ENCODE measurements around the gene TPPP2.
"Not testable (repeated sequence)": the region's sequence is repeated elsewhere in the genome, so short reads cannot be mapped to it uniquely, and the experiment has no call there.

TPPP2 gene

GRCh38 chr14:21037156-21037555 is 7.1 kb downstream of the TPPP2 start:
- DNase-seq (ENCODE audit: low read depth in 2 of 2): no peak

GRCh38 chr14:21038441-21039422 is 8.7 kb downstream of the TPPP2 start:
- no peak for DNase-seq (ENCODE audit: low read depth in 2 of 2)

DNA sequence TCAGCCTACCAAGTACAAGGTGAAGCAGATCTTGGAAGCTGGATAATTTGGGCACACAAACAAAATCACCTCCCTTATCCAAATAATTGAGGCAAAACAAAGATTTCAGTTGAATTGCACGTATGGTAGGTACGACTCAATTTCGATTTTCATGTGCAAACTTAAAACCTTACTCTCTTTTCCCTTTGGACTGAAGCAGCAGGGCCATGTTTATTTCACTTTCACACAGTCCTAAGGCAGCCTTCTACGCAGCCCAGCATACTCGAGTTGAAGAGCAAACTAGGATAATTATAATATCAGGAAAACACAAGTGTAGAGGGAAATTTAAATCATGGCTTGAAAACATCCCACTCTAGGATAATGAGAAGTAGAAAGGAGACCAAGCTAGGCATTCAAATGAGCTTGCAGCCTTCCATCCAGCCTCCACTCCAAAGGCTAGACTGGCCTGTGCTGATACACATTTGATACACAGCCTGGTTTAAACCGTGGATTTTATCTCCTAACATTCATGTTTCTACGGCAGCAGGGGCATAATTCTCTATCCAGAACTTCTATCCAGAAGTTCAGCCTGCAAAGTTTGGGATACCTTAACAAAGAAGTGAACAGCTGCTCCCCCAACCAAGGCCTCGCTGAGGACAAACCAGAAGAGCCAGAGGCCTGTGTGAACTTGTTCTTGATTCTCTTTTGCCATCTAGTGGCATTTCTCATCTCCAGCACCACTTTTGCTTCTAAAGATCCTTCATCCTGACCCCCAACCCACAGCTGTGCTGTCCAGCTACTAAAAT is 9.8 kb downstream of the TPPP2 start:
- DNase-seq (ENCODE audit: low read depth in 2 of 2): no peak

DNA sequence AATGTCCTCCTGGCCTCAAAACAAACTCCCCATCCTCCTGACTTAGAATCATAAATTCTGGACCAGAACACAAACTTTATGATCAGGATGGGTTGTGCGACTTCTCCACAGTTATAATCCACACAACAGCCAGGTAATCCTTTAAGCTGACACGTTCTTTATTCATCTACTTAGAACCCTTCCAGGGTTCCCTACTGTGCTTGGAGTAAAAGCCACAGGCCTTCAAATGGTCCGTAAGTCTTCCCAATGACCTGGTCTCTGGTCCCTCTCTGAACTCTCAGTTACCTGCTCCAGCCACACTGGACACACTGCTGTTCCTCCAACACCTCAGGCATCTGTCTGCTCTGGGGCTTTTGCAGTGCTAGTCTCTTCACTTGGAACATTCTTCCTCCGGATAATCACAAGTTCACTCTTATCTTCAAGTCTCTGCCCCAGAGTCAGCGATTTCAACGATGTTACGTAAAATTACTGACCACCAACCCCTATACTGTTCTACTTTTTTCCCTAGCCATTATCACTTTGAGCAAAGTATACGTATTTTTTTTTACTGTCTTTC is 10.4 kb downstream of the TPPP2 start:
- DNase-seq (ENCODE audit: low read depth in 2 of 2): no peak

GRCh38 chr14:21040941-21041340 is 10.9 kb downstream of the TPPP2 start:
- DNase-seq (ENCODE audit: low read depth in 2 of 2): not testable (repeated sequence)

DNA sequence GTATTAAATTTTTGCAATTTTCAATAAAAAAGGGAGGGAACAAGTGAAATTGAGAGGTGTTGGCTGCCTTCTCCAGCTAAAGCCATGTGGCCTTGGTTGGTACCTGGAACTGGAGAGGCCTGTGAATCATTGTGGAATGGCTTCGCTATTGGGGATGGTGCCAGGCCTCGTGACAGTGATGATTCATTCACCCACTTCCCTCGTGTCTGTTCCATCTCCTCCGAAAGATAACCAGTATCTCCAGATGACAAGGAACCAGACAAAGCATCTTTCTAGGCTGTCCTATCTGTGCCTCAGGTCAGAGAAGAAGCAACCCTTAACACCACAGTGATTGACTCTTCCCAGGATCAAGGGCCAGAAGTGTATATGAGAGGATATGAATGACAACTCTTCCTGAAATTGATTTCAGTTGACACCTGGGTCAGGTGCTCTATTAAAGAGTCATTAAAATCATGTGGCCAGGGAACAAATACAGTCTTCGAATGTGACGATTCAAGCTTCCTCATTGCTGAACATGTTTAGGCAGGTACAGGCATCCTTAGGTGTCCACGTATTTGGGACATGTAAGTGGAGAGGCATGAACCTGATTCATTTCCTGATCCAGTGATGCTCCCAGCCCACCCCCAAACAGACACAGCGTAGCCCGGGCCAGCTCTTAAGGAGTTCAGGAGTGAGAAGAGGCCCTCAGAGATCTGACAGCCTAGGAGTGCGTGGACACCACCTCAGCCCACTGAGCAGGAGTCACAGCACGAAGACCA is 11.8 kb downstream of the TPPP2 start, which contains the start of gene RNASE7:
Gene RNASE7 (plus strand): TSS at position 687 of the 758 bp plus-strand sequence. CDS start 631 bp downstream, outside the sequence.
- DNase-seq (ENCODE audit: low read depth in 2 of 2): no peak

- DNase-seq (ENCODE audit: low read depth in 2 of 2): no peak
These were observed 12.9 kb downstream of the TPPP2 start for GRCh38 chr14:21042918-21043317.

DNA sequence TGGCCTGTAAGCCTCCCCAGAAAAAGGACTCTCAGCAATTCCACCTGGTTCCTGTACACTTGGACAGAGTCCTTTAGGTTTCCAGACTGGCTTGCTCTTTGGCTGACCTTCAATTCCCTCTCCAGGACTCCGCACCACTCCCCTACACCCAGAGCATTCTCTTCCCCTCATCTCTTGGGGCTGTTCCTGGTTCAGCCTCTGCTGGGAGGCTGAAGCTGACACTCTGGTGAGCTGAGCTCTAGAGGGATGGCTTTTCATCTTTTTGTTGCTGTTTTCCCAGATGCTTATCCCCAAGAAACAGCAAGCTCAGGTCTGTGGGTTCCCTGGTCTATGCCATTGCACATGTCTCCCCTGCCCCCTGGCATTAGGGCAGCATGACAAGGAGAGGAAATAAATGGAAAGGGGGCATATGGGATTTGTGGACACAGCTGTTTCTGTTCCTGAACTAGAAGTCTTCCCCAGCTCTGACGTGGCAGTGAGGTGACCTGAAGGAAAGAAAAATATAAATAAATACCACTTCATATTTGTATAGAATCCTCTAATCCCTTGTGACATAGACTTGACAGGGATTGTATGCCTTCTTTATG is 13.5 kb downstream of the TPPP2 start:
- DNase-seq (ENCODE audit: low read depth in 2 of 2): no peak

DNA sequence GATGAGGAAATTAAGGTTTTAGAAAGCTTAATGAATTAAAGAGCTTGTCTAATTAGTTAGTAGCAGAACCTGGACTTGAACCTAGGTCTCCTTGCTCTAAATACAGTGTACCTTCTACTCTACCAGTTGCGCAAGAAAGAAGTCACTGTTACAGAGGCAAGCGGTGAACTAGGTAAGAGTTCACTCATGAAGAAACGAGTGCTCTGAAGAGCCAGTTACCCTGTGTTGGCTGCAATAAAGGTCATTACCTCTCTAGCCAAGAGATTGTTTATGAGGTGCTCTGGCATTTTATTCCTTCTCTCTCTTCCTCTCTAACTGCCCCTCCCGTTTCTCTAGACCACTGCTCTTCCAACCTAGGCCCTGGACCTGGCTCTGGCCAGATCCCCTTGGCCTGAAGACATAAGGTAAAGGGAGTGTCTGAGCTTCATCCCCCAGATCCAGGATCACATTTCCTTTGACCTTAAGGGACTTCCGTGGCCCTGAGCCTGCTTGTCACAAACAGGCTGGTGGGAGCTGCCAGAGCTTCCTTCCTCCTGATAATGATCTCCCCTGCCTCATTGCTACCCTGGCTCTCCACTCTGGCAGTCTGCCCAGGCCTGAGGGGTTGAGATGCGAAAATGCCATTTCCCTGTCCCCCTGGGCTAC is 14.1 kb downstream of the TPPP2 start:
- DNase-seq (ENCODE audit: low read depth in 2 of 2): no peak

DNA sequence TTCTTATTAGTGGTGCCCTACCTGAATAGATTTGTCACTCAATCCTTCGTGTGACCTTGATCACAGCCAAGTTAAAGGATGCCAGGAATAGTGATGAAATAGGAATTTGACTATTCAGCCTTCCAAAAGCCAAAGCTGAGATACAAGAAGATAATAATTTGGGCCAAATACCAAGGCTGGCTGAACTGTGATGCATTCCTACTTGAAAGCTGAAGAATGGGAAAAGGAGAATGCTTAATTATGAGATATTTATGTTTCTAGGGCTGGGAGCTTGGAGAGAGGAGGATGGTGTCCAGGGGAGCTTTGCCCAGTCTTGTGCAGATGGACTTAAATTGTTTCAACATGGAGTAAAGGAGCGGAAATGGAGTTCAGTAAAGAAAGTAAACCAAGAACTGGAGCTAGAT is 17.4 kb downstream of the TPPP2 start:
- DNase-seq (ENCODE audit: low read depth in 2 of 2): no peak

DNA sequence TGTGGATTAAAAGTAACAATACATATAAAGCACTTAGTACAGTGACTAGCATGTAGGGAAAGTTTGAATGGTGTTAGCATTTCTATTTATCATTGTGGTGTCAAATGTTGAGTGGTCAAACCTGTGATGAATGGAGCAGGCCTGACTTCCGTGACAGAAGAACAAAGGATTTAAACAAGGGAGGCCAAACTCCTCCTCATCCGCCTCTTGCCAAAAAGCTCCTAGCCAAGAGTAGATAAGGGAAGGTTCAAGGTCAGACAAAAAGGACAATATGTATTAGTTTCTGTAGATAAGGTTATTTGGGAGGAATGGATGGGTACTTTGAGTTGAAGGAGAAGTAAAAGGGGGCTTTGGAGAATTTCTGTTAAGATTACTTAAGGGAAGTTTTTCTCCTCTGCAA is 18.6 kb downstream of the TPPP2 start:
- no peak for DNase-seq (ENCODE audit: low read depth in 2 of 2)

- DNase-seq (ENCODE audit: low read depth in 2 of 2): no peak
These were observed 19.3 kb downstream of the TPPP2 start for GRCh38 chr14:21049271-21049673.

DNA sequence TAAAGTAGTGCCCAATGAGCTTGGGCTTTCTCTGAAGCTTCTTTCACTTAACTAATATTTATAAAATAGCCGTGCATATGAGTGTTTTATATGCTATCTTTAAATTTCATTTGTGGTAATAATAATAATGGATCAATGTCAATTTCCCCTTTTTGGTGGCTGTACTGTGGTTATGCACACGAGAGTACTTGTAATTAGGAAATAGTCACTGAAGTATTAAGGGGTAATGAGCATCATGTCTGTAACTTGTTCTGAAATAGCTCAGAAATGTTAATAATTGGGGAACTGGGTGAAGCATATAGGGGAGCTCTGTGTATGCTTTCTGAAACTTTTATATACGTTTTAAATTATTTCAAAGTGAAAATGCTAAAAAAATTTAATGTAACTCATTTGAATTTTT is 20.6 kb downstream of the TPPP2 start:
- DNase-seq (ENCODE audit: low read depth in 2 of 2): no peak

DNA sequence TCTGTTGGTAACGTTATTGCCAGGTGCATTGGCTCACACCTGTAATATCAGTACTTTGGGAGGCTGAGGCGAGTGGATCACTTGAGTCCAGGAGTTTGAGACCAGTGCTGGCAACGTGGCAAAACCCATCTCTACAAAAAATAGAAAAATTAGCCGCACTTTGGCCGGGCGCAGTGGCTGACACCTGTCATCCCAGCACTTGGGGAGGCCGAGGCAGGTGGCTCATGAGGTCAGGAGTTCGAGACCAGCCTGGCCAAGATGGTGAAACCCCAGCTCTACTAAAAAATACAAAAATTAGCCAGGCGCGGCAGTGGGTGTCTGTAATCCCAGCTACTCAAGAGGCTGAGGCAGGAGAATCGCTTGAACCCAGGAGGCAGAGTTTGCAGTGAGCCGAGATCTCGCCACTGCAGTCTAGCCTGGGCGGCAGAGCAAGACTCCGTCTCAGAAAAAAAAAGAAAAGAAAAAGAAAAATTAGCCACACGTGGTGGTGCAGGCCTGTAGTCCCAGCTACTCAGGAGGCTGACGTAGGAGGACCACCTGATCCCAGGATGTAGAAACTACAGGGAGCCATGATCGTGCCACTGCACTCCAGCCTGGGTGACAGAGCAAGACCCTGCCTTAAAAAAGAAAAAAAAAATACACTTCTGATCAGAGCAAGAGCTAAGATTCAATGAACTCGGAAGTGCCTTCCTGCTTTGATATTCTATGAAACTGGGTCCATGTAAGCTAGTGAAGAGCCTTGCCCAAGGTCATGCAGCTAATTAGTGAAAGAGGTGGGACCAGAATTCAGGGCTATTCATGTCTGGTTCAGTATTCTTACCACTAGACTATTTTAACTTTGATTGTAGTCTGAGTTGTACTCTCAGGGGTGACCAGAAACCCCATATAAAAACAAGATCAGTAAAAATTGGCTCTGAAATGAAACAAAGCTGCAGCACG is 23.4 kb downstream of the TPPP2 start:
- DNase-seq (ENCODE audit: low read depth in 2 of 2): no peak

GRCh38 chr14:21054123-21054767 is 24.2 kb downstream of the TPPP2 start:
- no peak for DNase-seq (ENCODE audit: low read depth in 2 of 2)

DNA sequence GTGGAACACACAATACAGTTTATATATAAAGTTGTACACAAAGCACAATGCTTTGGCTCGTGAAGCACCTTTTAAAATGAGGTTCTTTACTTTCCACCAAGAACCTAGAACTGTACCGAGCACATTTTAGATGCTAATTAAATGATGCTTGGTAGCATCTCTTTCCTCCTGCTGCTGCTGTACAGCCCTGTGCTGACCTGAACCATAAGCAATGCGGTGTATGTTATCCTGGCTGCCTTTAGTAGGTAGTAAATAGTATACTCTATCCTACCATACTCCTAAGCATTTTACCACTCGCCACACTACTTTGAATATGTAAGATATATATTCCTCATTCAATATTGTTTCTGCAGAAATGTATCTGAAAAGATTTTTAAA is 24.7 kb downstream of the TPPP2 start:
- no peak for DNase-seq (ENCODE audit: low read depth in 2 of 2)

DNA sequence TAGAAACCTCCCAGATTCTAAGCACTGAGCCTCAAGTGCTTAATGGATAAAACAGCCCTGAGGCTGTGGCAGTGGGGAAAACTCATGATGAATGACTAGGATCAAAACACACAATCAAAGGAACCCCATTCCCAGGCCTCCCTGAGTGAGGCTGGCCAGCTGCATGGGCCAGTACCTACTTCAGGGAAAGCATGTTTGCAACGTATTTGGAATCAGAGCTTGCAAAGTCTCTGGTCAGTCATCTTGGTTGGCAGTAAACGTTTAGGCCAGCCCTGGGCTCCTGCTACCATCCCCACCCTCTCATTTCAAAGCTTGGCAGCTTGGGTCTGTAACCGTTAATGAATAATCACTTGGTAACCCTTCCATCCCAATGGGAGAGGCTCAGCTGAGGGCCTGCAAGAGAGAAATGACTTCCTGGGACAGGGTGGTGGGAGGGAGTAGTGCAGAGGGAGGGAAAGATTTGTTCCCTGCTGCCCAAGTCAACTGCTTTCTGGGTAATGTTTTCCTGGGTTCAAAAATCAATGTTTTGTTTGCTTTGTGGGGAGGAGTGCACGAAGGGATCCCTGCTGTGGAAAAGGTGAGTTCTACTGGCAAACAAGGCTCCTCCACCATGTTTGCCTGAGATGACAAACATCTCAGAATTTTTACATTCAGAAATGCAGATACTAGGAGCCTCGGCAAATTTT is 25.6 kb downstream of the TPPP2 start:
- no peak for DNase-seq (ENCODE audit: low read depth in 2 of 2)

DNA sequence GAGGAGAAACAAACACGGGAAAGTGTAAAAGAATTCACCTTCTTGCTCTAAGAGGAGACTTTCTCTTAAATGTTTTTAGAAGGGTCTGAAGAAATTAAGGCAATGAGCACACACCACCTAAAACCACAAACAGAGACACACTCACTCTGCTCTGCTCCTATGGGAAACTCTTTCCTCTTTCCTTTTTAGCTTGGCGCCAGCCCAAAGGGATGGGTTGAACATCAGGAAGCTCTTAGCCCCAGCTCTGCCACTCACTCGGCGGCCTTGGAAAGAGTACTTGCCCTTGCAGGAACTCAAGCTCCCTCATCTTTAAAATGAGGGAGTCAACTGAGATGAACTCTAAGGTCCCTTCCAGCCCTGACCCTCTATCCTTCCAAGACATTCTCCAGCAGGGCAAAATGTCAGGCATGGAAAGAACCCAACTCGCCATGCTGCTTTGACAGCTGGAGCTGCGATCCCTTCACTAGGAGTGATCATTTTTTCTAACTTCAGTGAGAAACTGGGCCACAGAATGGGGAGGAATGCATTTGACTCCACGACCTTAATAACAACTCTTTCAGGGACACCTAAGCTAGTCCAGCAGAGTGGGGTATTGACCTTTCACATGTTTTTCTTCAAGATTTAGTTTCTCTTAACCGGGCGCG is 26.6 kb downstream of the TPPP2 start:
- no peak for DNase-seq (ENCODE audit: low read depth in 2 of 2)
